HG03442 (cell line): ENCODE results near the gene NUDT16.
"Not testable (repeated sequence)": the region's sequence is repeated elsewhere in the genome, so short reads cannot be mapped to it uniquely, and the experiment has no call there.

ENCODE experiments used
- ATAC-seq: cut with Tn5 transposase; IDR thresholded peaks from one replicate; pipeline ENCODE4 v1.9.1; 2021; ENCODE audit warnings: mild to moderate bottlenecking, moderate library complexity; ENCODE audit not compliant: unreplicated experiment

NUDT16 gene

DNA sequence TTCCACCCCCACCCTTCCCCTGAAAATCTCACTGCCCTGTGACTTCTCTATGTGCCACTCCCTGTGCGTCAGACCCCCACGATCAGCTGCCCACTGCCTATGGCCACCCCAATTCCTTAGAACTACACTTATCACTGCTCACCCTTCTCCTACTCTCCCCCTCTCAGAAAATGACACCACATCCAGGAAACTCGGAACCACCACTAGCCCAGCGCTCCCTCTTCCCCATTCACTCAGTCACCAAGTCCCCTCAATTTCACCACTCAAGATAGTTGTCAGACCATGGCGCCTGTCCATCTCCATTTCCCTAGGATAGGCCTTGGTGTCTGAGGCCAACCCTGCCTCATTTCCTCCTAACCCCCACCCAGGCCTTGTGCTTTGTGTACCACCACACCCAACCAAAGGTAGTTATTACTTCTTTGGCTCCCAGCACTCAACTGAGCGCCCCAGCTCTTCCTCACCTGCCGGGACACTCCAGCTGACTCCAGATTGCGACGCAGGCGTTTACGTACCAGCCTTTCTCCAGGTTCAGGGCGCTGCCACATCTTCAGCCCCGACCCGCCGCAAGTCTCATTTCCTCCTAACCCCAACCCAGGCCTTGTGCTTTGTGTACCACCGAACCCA is 641 bp upstream of the NUDT16 start:
- ATAC-seq: not testable (repeated sequence)

DNA sequence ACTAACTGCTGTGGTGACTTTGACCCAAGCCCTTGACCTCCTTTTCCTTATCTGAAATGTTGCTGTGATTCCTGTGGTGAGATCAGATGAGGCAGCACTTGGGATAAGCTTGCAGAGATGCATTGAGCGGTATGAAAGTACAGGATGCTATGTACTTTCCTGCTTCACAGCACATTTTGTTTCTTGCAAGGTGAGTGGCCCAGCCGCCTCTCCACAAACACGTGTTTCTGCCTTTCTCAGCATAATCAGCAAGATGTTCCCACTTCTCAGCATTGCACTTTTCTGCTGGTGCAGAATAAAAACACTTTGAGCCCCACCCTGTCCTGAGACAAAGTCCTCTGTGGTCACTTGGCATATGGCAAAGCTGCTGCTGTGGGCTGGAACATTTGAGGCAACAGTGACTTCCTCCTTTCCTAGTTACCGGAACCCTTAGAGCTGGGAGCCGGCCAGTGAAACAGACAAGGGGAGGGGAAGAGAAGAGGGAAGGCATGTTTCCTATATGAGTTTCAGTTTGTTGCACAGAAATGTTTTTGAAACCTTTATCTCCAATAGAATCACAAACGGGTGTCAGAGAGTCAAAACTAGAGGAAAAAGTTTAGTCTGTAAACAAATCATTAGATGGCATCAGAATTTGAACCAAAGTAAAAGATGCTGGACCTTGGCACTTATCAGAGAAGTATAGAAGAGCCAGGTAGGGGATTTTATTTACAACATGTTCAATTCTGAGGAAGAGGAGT is 5.0 kb downstream of the NUDT16 start:
- no peak for ATAC-seq

DNA sequence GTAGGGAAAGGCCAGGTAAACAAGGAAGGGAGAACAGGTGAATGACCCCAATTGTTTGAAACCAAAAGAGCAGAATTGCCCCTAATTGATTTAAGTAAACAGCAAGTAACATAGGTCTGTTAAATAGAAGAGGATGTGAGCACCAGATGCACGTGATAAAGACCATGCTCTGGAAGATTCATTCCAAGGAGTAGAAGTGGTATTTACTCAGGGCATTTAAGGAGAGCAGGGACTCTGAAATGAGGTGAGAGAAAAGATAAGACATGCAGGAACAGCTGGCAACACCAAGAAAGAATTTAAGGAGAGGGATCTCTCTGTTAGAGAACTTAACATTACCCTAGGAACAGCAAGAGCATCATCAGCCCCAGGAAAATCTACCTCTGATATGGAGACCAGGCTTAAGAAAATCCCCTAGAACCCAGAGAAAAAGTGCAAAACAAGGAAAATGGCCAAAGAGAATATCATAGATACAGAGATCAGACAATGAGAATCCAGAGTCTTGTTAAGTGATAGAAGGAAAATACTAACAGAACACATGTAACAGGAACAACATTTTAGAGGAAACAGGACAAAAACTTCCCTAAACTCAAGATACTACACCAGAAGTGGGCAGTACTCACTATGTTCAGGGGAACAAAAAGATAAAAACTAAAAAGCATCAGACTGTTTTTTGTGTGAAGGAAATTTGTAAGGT is 6.4 kb downstream of the NUDT16 start:
- no peak for ATAC-seq

DNA sequence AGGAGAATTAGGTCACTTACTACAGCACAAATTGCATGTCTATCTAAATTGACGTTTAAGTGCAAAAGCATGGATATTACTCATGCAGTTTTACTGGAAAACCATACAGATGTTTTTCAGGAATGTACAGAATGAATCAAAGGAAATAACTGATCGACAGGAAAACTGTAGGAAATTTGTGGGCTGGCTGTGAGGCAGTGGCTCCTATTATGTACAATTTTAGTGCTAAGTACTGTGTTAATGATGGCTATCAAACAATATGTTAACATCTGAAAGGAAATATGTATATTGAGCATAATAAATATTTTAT is 6.9 kb downstream of the NUDT16 start:
- no peak for ATAC-seq

DNA sequence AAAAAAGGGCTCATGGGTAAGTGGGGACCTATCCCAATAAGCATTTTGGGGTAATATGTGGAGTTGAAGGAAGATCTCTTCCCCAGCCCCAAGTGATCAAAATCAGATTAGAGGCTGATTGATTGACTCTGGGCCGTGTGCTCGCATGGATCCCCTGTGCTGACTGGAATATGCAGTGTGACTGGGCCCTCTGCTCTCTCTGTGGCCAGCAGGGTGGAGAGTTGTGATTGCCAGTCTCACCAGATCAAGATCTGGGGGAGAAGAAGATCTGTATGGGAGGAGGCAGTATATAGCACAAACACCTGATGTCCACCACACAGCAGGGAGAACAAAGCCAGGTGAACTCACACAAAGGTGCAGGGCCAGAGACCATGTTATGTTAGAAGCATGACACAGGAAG is 8.8 kb downstream of the NUDT16 start:
- ATAC-seq: no peak

DNA sequence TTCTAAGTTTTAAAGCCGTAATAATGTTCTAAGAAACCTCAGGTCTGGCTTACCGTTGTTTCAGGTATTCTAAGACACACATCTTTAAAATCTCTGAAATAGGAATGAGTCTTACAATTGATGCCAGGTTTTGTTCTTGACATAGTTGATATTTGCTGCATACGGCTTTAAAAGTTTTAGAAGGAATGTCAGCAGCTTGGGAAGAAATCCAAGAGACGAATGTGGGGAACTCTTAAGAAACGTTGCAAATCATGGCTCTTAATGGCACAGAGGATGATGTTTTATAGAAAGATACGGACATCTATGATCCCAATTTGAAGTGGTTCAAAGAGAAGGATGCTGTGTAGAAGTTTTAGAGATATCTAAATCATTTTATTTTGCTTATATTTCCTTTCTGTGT is 11.5 kb downstream of the NUDT16 start:
- ATAC-seq: no peak

DNA sequence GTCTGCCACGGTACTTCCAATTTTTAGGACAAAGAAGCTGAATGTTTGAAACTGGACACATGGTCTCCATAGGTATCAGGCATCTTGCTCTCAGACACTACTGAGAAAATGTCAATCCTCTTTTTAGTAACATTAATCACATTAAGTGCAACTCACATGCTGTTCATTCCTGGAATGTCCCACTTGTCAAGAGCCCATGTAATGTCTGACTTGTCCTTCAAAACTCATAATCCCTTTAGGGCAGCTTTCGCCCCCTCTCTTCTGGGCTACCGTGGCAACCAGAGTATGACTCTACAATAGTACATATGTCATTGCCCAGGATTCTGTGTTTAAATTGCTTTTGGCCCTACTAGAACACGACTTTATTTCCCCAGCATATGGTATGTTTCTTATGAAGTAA is 12.3 kb downstream of the NUDT16 start:
- ATAC-seq: no peak

DNA sequence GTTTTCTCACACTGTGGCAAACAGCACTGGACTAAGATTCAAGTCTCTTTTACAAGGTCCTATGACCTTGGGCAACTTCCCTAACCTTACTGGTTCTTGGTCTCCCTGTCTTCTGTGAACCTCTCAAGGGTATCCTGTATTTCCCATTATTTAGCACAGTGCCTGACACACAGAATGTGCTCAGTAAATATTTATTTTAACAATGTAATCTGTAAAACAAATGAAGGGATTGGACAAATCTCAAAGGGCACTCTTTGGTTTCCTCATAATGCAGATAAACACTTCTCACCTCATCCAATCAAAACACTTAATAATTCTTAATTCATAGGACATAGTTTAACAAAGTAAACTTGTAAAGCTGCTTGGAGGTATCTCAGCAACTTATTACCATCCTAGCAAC is 12.8 kb downstream of the NUDT16 start:
- no peak for ATAC-seq

DNA sequence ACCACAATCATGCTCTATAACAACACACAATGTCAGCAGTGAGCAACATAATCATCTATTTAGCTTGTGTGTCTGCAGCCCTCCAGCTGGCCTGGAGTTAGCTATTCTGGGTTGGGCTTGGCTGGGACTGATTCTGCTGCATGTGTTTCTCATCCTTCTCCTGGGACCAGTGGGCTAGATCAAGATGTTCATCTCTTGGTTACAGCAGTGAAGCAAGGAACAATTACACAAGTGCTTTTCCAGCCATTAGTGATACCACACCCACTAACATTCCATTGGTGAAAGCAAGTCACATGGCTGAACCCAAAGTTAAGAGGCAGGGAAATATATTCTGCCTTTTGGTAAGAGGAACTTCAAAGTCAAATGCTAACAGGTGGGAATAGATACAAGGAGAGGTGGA is 14.6 kb downstream of the NUDT16 start:
- ATAC-seq: no peak

DNA sequence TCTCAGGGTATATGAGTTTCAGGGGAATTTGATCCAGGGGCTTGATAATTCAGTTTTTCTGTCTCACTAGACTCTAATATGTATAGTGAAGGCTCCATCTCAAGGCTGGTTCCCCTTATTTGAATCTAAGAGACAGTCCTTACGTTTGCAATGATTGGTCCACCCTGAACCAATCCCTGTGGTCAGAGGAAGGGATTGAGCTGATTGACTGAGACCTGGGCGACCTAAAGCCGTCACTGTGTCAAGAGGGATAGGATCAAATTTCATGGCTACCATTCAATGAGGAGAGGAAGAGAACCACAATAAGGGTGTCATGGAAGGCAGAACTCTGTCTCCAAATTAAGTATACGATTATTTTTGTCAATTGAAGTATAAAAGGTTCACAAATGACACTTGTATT is 16.3 kb downstream of the NUDT16 start:
- ATAC-seq: no peak

DNA sequence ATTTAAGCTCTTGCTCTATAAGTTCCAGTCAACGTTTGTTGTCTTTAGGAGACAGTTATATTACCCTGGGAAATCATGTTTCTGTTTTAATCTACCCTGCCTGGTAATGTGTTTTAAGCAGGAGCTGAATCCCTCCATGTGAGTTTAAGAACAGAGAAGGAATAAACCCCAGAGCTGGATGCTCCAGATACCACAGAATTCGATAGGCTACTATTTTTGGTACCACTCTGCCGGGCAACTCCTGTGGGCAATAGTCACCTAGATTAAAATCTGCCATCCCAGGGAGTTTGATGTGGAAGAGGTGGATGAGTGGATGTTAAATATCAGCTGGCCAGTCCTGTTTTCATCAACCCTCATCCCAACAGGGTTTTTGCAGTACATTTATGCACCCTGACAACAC is 20.4 kb downstream of the NUDT16 start:
- ATAC-seq: no peak

DNA sequence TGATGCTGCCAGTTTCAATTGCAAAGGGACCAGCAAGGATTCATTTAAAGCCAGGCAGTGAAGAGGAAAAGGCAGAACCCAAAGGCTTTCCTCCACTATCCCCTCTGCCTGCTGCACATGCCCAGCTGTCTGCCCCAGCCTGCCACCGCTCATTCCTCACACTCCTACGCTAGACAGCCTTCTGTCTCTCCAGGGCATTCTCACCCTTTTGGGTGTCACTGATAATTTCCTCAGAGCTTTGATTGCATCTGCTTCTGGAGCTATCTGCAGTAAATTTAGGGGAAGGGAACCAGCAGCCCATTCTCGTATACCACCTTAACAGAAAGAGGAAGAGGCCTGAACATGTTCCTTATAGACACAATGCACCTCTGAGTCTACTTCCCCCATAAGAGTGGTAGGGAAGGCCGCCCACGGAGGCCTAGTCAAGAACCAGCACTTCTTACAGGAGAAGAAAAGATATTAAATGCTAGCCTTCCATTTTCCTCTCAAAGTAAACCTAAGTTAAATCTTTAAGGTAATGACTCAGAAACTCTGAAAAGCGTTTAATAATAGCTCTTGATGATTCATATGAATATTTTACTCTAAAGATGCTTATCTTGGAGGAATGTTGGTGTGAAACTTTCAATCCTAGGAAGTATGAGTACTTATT is 20.9 kb downstream of the NUDT16 start:
- peak; percentile 63 for ATAC-seq

DNA sequence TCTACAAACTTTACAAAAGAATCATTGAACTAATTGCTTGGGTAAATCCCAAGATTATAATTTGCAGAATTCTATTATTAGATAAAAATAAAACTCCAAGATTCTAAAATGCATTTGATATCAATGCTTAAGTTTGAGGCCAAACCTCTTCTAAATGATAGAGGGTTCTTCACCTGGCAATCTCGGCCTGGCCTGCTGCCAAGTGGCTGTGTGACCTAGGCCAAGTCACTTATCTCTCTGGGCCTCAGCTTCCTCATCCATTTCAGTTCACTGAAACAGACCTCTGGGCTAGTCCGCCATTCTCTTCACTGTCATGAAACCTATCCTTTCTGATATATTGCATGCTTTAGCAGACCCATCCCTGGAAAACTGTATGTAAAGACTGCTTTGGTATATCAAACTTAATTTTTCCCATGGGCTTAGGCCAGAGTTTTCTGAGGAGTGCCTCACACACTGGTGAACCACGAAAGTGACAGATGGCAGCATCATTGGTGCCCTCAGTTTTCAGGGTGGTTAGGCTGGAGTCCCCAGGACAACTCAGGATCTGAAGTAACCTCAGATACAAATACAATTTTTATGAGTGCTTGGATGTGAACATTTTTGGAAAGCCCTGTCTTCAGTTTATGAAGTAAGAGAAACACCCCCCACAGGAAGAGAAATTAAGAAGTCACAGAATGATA is 21.8 kb downstream of the NUDT16 start:
- no peak for ATAC-seq

DNA sequence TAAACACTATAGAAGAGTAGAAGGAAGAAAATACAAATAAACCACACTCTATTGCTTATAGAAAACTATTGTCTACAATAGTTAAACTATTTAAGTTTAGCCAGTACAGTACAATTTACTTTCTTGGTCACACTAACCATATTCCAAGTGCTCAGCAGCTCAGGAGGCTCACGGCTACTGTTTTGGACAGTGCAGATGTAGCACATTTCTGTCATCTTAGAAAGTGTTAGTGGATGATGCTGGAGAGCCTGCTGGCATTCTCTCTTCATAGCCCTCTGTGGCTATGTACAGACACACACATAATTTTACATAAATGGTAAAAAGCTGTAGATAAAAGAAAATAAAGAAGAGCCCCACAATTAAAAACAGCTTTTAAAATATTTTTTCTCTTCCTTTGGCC is 23.8 kb downstream of the NUDT16 start:
- no peak for ATAC-seq

DNA sequence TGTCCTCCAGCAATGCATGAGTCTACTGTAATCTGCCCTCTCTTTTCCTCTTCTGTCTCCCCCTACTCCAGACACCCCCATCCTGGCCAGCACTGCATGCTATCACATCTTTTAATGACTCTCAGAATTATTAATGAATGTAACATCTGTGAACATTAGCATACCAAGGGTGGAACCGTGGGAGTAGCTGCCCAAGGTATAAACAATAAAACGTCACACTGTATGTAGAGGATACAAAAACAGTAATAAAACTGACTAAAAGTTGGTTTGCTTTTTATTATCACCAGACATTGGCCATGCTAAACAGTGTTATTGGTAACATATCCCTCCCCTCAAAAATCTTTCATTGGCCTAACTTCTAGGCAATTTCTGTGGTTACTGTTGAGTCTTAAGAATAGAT is 24.7 kb downstream of the NUDT16 start:
- ATAC-seq: no peak

DNA sequence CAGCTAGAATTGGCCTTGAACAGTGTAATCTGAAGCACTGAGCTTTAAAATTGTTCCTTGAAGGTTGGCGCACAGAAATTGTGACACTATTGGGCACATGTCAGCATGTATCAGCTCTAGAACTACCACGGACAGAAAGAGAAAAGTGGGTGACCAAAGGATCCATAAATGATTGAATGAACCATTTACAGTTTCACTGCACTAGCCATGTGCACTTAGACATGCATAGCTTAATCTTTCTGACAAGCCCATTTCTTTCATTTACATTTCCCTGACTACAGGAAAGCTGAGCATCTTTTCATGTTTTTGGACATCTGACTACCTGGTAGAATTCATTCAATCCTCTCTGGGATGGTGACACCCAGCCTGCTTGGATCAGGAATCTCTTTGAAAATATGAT is 36.2 kb downstream of the NUDT16 start:
- ATAC-seq: no peak

DNA sequence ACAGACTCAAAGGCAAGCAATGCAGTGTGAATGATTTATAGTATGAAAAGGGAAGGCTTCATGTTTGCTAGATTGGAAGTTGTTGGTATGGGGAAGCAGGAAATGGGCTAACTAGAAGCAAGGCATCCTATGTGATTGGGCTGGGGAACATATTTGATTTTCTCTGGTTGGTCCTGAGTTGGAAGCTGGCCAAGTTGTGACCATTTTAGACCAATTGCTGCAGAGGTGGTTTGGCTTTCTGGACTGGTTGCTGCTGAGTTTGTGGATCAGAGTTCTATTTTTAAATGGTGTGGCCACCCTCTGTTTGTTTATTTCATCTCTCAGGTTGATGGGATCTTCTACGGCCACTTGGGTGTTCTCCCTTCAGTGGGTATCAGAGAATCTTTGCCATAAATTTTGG is 39.7 kb downstream of the NUDT16 start:
- ATAC-seq: no peak

DNA sequence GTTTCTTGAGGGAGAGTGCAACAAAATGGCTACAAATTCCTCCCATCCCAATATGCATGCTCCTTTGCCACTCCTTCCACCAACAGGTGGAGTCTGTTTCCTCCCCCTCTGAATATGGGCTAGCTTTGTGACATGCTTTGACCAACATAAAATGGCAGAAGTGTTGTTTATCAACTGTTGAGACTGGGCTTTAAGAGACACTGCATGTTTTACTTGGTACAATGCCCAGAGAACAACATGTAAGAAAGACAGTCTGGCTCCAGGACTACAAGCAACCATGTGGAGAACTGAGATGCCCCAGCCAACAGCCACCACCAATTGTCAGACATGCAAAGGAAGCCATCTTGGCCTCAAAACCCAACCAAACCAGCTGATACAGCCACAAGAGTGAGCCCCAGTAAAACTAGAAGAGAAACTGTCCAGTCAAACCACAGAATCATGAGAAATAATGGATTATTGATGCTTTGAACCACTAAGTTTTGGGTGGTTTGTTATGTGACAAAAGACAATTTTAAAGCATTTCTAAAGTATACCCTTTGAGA is 40.5 kb downstream of the NUDT16 start:
- ATAC-seq: no peak

DNA sequence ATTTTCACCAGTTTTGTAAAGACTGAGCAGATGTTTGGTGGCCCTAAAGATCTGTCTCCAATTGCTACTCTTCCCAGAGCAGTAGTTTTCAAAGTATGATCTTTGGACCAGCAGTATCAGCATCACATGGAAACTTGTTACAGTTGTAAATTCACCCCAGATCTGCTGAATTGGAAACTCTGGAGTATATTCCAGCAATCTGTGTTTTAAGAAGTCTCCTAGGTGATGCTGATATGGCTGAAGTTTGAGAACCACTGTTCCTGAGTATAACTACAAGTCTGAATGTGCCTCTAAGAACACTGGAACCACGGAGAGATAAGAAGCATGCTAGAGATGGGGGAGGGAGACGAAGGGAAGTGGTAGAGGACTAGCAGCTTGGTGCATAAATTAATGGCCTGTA is 45.7 kb downstream of the NUDT16 start:
- no peak for ATAC-seq

DNA sequence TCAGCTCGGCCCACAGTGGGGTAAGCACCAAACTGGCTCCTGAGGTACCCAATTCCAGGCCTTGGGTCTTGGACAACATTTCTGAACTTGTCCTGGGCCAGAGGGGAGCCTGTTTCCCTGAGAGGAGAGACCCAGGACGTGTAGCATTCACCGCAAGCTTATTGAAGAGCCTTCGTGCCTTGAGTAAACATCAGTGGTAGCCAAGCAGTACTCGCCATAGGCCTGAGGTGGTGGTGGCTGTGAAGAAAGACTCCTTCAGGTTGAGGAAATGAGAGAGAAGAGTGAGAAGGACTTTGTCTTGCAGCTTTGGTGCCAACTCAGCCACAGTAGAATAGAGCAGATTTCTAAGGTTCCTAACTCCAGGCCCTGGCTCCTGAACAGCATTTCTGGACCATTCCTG is 50.2 kb downstream of the NUDT16 start:
- ATAC-seq: no peak

DNA sequence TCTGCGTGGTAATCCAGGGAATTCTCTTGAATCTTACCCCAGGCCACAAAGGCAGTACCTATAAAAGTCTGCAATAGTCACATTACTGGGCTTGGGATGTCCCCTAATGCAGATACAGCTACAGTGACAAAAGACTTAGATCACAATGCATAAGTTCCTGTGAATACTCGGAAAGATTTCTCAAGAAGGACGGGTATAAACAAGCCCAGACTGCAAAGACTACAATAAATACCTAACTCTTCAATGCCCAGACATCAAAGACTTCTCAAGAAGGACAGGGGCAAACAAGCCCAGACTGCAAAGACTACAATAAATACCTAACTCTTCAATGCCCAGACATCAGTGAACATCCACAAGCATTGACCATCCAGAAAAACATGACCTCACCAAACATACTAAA is 50.9 kb downstream of the NUDT16 start:
- ATAC-seq: no peak
